K562 (cell line): Measurements from ENCODE around the gene VANGL1. TPM values are rescaled to one million over a fixed set of nuclear protein-coding genes. Genes with fewer than 3 reads are reported as not detected.

Experiments used
- ATAC-seq: fragments of 200-7000 bp; cut with Tn5 transposase; 3 replicates; pipeline ENCODE4 v1.9.1; 2020; ENCODE audit warnings: moderate library complexity
- BruUV-seq: library from RNA; stranded (reverse); fragments of 400-500 nt; replicated peaks from 2 replicates; lab custom pipeline; 2021; lab: Mats Ljungman, UMichigan
- CTCF ChIA-PET: fragments of 300-600 bp; formaldehyde crosslinking; extraction: SDS; loops from one replicate; lab custom pipeline; 2021; ENCODE audit warnings: low intra/inter-chr PET ratio; lab: Yijun Ruan, JAX
- POLR2A ChIA-PET: fragments of 300-600, 350-650 bp; sonication (Branson Sonifier 250); formaldehyde crosslinking; extraction: SDS; loops from one replicate; lab custom pipeline; 2021; ENCODE audit warnings: antibody characterized with exemption, inconsistent platforms; lab: Yijun Ruan, JAX
- DNase-seq, 4 experiments: peaks; one replicate each; pipeline versions ENCODE4 v3.0.0 to v3.0.0-alpha.2; 2011 to 2018; ENCODE audit warnings: low spot score in 3 of 4, mixed read lengths in 3 of 4; ENCODE audit errors: extremely low read depth in 1 of 4
- FAIRE-seq: peaks from 2 replicates; lab custom pipeline; 2011; peaks lifted over from hg19 to GRCh38; lab: Jason Lieb, UNC
- H2AFZ ChIP-seq: 2 replicates; pipeline ENCODE4 v1.6.0; 2011; ENCODE audit warnings: low read depth, low read length, control low read depth, inconsistent platforms
- H3K27ac ChIP-seq: fragments of 200-600 bp; 3 replicates; pipeline ENCODE4 v1.8.0; 2011; ENCODE audit warnings: low read depth, mild to moderate bottlenecking, control low read depth, inconsistent platforms, low read length, moderate library complexity, mixed read lengths; ENCODE audit errors: extremely low read depth
- H3K27me3 ChIP-seq, 2 experiments: fragments of 300-600 bp in 1 of 2; 2 replicates in 1 of 2; 3 replicates in 1 of 2; pipeline versions ENCODE4 v1.6.0 to v1.8.0; 2011; ENCODE audit warnings: inconsistent platforms in 2 of 2, low read length in 2 of 2, mild to moderate bottlenecking in 1 of 2, mixed read lengths in 1 of 2, moderate library complexity in 1 of 2; ENCODE audit not compliant: control insufficient read depth in 2 of 2, insufficient read depth in 2 of 2
- H3K36me3 ChIP-seq: fragments of 300-600 bp; 3 replicates; pipeline ENCODE4 v1.8.0; 2011; ENCODE audit warnings: mild to moderate bottlenecking, low read length, inconsistent platforms; ENCODE audit not compliant: control insufficient read depth, insufficient read depth
- H3K4me1 ChIP-seq, 2 experiments: fragments of 200-600 bp in 1 of 2; replicated peaks in 1 of 2; 2 replicates in 1 of 2; 3 replicates in 1 of 2; pipeline versions ENCODE4 v1.5.1 to v1.8.0; 2011; ENCODE audit warnings: inconsistent platforms in 2 of 2, low read length in 2 of 2, mild to moderate bottlenecking in 1 of 2, mixed read lengths in 1 of 2, moderate library complexity in 1 of 2; ENCODE audit not compliant: control insufficient read depth in 2 of 2, insufficient read depth in 2 of 2
- H3K4me2 ChIP-seq: 2 replicates; pipeline ENCODE4 v1.6.1; 2011; ENCODE audit warnings: low read length, control low read depth, inconsistent platforms, mixed read lengths; ENCODE audit not compliant: insufficient read depth
- H3K4me3 ChIP-seq: fragments of 200-600 bp; sonication (generic), shearing (Covaris generic); 2 replicates; pipeline ENCODE4 v1.5.1; 2016; ENCODE audit warnings: control low read depth, inconsistent platforms
- H3K79me2 ChIP-seq: fragments of 200-600 bp; 3 replicates; pipeline ENCODE4 v1.8.0; 2011; ENCODE audit warnings: low read length, inconsistent platforms; ENCODE audit not compliant: control insufficient read depth, insufficient read depth
- H3K9ac ChIP-seq, 2 experiments: 2 replicates each; pipeline versions ENCODE4 v1.6.0 to v1.6.1; 2011; ENCODE audit warnings: low read depth in 2 of 2, low read length in 2 of 2, control low read depth in 1 of 2, inconsistent platforms in 1 of 2, mild to moderate bottlenecking in 1 of 2, mixed read lengths in 1 of 2; ENCODE audit not compliant: insufficient read depth in 1 of 2
- H3K9me1 ChIP-seq: one replicate; pipeline ENCODE4 v1.6.0; 2011; ENCODE audit warnings: inconsistent platforms, mild to moderate bottlenecking, low read length, moderate library complexity; ENCODE audit not compliant: control insufficient read depth, insufficient read depth
- H3K9me3 ChIP-seq: replicated peaks from 2 replicates; pipeline ENCODE4 v1.5.1; 2011; ENCODE audit warnings: low read depth, low read length, inconsistent platforms; ENCODE audit not compliant: control insufficient read depth, insufficient read depth
- H4K20me1 ChIP-seq: replicated peaks from 2 replicates; pipeline ENCODE4 v1.6.1; 2011; ENCODE audit warnings: low read length, inconsistent platforms, mixed read lengths; ENCODE audit not compliant: control insufficient read depth, insufficient read depth
- CEBPB ChIP-seq: fragments of 450-650 bp; IDR thresholded peaks from 2 replicates; pipeline ENCODE4 v1.6.1; 2016; ENCODE audit warnings: missing genetic modification characterization, missing compliant biosample characterization
- DACH1 ChIP-seq: fragments of 450-650 bp; IDR thresholded peaks from 2 replicates; pipeline ENCODE4 v1.6.1; 2018; ENCODE audit not compliant: partially characterized antibody
- EP300 ChIP-seq: IDR thresholded peaks from 2 replicates; pipeline ENCODE4 v1.6.1; 2012; ENCODE audit warnings: low read length, improper control_type of control experiment
- ILK ChIP-seq: fragments of 450-650 bp; IDR thresholded peaks from 2 replicates; pipeline ENCODE4 v1.6.1; 2016; ENCODE audit warnings: missing genetic modification characterization, low read depth, mild to moderate bottlenecking, missing compliant biosample characterization, moderate library complexity, borderline replicate concordance
- NCOR1 ChIP-seq: fragments of 450-650 bp; IDR thresholded peaks from 2 replicates; pipeline ENCODE4 v1.6.1; 2016; ENCODE audit warnings: mild to moderate bottlenecking, moderate library complexity
- NFIC ChIP-seq: fragments of 450-650 bp; IDR thresholded peaks from 2 replicates; pipeline ENCODE4 v1.6.1; 2017; ENCODE audit warnings: mild to moderate bottlenecking, inconsistent platforms
- RFX7 ChIP-seq: fragments of 250-450 bp; sonication (Bioruptor Pico); IDR thresholded peaks from 2 replicates; pipeline ENCODE4 v1.5.1; 2021; ENCODE audit warnings: mild to moderate bottlenecking
- SIX5 ChIP-seq, 2 experiments: IDR thresholded peaks; 2 replicates each; pipeline ENCODE4 v1.6.1; 2011; ENCODE audit warnings: low read length in 2 of 2, borderline replicate concordance in 1 of 2, low read depth in 1 of 2, mild to moderate bottlenecking in 1 of 2, moderate library complexity in 1 of 2; ENCODE audit not compliant: insufficient read depth in 1 of 2
- SMAD2 ChIP-seq: fragments of 150-350 bp; IDR thresholded peaks from 2 replicates; pipeline ENCODE4 v1.6.1; 2014; ENCODE audit warnings: low read depth, mild to moderate bottlenecking, low read length
- SMARCA4 ChIP-seq: fragments of 450-650 bp; IDR thresholded peaks from 2 replicates; pipeline ENCODE4 v1.6.1; 2016
- ZNF232 ChIP-seq: sonication (generic); formaldehyde crosslinking; IDR thresholded peaks from 2 replicates; pipeline ENCODE4 v1.8.0; 2022; ENCODE audit warnings: mild to moderate bottlenecking, missing genetic modification reagents
- ZNF41 ChIP-seq: fragments of 250-450 bp; sonication (Bioruptor Pico); conservative IDR thresholded peaks from 2 replicates; pipeline ENCODE4 v1.4.0; 2020; ENCODE audit warnings: mild to moderate bottlenecking
- WGBS: fragments of 100-300 bp; shearing (Covaris generic); methylation state at CpG from one replicate; pipeline ENCODE4 v1.1.6; 2016; ENCODE audit warnings: low coverage, mixed read lengths; ENCODE audit not compliant: insufficient coverage; ENCODE audit errors: missing lambda C conversion rate; 5-methylcytosine and 5-hydroxymethylcytosine counted together
- in situ Hi-C: fragments of 300-500 bp; cut with MboI; formaldehyde crosslinking; loops from 4 replicates; pipeline ENCODE4 v1.15.0; 2018; ENCODE audit warnings: inconsistent platforms, mixed read lengths
- intact Hi-C: fragments of 100-400 bp; cut with micrococcal nuclease; formaldehyde crosslinking; loops from 2 replicates; pipeline ENCODE4 v1.14.2; 2022
- polyA plus RNA-seq, 8 experiments: library from polyadenylated mRNA; depleted of rRNA in 4 of 8; stranded (reverse) in 5 of 8; unstranded in 3 of 8; fragments of >200 nt; fragmentation: Nextera tagmentation in 2 of 8; fragmentation: Illumina TruSeq in 1 of 8; extraction: Ambion mirVana in 2 of 8; extraction: Trizol in 1 of 8; gene quantifications; 2 replicates each; pipeline versions ENCODE4 v1.2.1 to v1.2.3, GENCODE V29; 2011 to 2014; ENCODE audit warnings: inconsistent platforms in 1 of 8, missing spikeins in 1 of 8
- total RNA-seq, 7 experiments: library from RNA; depleted of rRNA in 6 of 7; stranded (reverse); fragments of >200 nt in 6 of 7; fragmentation: Illumina TruSeq in 2 of 7; extraction: Trizol in 2 of 7; gene quantifications; 2 replicates each; pipeline versions ENCODE4 v1.2.1 to v1.2.3, GENCODE V29; 2011 to 2021; ENCODE audit warnings: low replicate concordance in 1 of 7

The VANGL1 gene
- total and polyA plus RNA-seq, 9 of the 15 experiments (the other 6 are each of a cell fraction or from before 2014, with no cell fraction given), result 0.90 to 12.8 (median 9.6) TPM

GRCh38 chr1:115692224-115692623 is 50.5 kb downstream of the VANGL1 start:
- Histone ChIP-seq H3K79me2 (no peaks in the 10 kb centered on the region), H4K20me1 (no peaks in the 10 kb centered on the region), H3K9me1 (no peaks in the 10 kb centered on the region), H3K9me3 (no peaks in the 10 kb centered on the region), H2AFZ (no peak overlapping the region), H3K9ac (no peak overlapping the region), H3K36me3 (peaks cover 33% of the 10 kb centered on the region; the same call in 2 of the 3 replicates), H3K4me1 (no peaks in the 10 kb centered on the region), H3K27ac (no peak overlapping the region), H3K4me3 (no peak overlapping the region), H3K4me2 (no peak overlapping the region), H3K27me3 (0 out of 5 replicates have a peak, but pooled peaks cover 0 to 4% of the 10 kb centered on the region in 2 experiments)
- BruUV-seq, result no TSS peak
- in situ Hi-C loops (no loop called here), intact Hi-C loops (no loop called here)
- ChIA-PET CTCF (interaction anchor here (0.6 kb wide), 1 partner anchor 17 kb away, joined by 3 read pairs; no protein-coding TSS in a partner anchor), POLR2A (interaction anchor here (0.7 kb wide), 1 partner anchor 31 kb away, joined by 3 read pairs; no protein-coding TSS in a partner anchor)
- ATAC-seq (no peak), FAIRE-seq (no peak), DNase-seq (no peak)
- TF ChIP-seq ZNF232 (CRISPR knock-in tag) (no peak), SMARCA4 (no peak), RFX7 (CRISPR knock-in tag) (no peak), SIX5 (IDR thresholded peaks at IDR 0.05; ENCODE audit: borderline replicate concordance in 1 of 2, insufficient read depth in 1 of 2, low read depth in 1 of 2, low read length in 2 of 2) (no peak), NFIC (no peak), DACH1 (no peak), ILK (tag) (no peak), SMAD2 (no peak), ZNF41 (CRISPR knock-in tag) (no peak), NCOR1 (no peak), CEBPB (tag) (no peak), EP300 (no peak)
- 89% methylated on average over 4 of the region's 4 CpGs for WGBS
